Stimulated activated CD8-positive, alpha-beta memory T cell treated with anti-CD3 and anti-CD28 coated beads, Interleukin-15, amount 100 ng/mL, for 48 hours (primary cell): ENCODE results near the gene RSL24D1.
"Not testable (repeated sequence)": the region's sequence is repeated elsewhere in the genome, so short reads cannot be mapped to it uniquely, and the experiment has no call there.

Experiments used
- DNase-seq, 2 donors: peaks; one replicate each; pipeline ENCODE4 v3.0.0-alpha.2; 2020; ENCODE audit warnings: low read depth in 2 of 2

RSL24D1 gene

GRCh38 chr15:55218056-55218455 is 21.3 kb upstream of the RSL24D1 start:
- DNase-seq, result no peak

GRCh38 chr15:55204464-55204863 is 7.7 kb upstream of the RSL24D1 start:
- no peak for DNase-seq

- DNase-seq, result no peak
Measured at GRCh38 chr15:55202206-55202605, 5.5 kb upstream of the RSL24D1 start.

GRCh38 chr15:55198706-55199105 is 2.0 kb upstream of the RSL24D1 start:
- DNase-seq, result no peak

- DNase-seq, result no peak
Measured at GRCh38 chr15:55197719-55198118, 978 bp upstream of the RSL24D1 start.

- DNase-seq, result no peak
Measured at GRCh38 chr15:55197362-55197705, 593 bp upstream of the RSL24D1 start.

- no peak for DNase-seq
Measured at GRCh38 chr15:55195996-55196395, 745 bp downstream of the RSL24D1 start.

GRCh38 chr15:55194256-55194655 is 2.5 kb downstream of the RSL24D1 start:
- no peak for DNase-seq

- no peak for DNase-seq
Measured at GRCh38 chr15:55186331-55186730, 10.4 kb downstream of the RSL24D1 start.

- DNase-seq, result no peak
Measured at GRCh38 chr15:55183679-55184078, 13.1 kb downstream of the RSL24D1 start.

- no peak for DNase-seq
Measured at GRCh38 chr15:55179141-55179540, 17.6 kb downstream of the RSL24D1 start.

- no peak for DNase-seq
Measured at GRCh38 chr15:55170361-55170760, 26.4 kb downstream of the RSL24D1 start.

- DNase-seq, result peak; percentile 25 to 32
Measured at GRCh38 chr15:55168350-55168974, 28.3 kb downstream of the RSL24D1 start.

- DNase-seq, result no peak
Measured at GRCh38 chr15:55164284-55164683, 32.5 kb downstream of the RSL24D1 start.

GRCh38 chr15:55151631-55152030 is 45.1 kb downstream of the RSL24D1 start:
- no peak for DNase-seq

- not testable (repeated sequence) for DNase-seq
Measured at GRCh38 chr15:55143132-55143531, 53.6 kb downstream of the RSL24D1 start.

- no peak for DNase-seq
Measured at GRCh38 chr15:55133972-55134371, 62.8 kb downstream of the RSL24D1 start.

- no peak for DNase-seq
Measured at GRCh38 chr15:55132672-55133071, 64.1 kb downstream of the RSL24D1 start.
